ENCODE results near the gene PRRC2B. TPM values are rescaled to one million over a fixed set of nuclear protein-coding genes. Genes with fewer than 3 reads are reported as not detected.

Gene PRRC2B
- total RNA-seq, 1 experiment from 2014 or later = 219 TPM

DNA sequence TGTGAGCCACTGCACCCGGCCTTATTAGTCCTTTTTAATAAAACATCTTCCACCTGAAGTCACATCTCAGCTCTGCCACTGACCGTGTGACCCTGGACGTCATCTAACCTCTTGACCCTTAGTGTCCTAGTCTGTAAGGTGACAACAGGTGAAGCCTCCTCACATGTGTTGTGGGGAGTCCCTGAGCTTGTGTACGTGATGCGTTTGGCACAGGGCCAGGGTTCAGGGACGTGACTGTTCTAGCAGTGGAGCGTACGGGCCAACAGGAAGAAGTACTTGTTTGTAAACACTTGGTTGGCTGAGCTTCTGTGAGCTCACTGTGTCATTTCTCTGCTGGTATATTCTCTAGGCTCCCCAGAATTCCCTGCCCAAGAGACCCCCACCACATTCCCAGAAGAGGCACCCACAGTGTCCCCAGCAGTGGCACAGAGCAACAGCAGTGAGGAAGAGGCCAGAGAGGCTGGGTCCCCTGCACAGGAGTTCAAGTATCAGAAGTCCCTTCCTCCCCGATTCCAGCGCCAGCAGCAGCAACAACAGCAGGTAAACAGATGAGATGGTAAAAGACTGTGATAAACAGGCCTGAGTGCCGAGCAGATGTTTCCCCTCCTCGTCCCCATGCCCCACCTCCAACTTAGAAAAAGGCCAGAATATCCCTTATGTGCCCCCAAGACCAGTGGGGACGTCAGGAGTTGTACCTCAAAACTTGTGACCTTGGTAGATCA lies 73.5 kb downstream of the PRRC2B start:
- Mint-ChIP-seq H3K27me3 (ENCODE audit: insufficient read depth, unreplicated experiment) (no peaks in the 10 kb centered on the region), H3K4me3 (ENCODE audit: unreplicated experiment) (no peak overlapping the region), H3K4me1 (ENCODE audit: low read depth, unreplicated experiment) (no peaks in the 10 kb centered on the region), H3K9me3 (ENCODE audit: unreplicated experiment) (no peaks in the 10 kb centered on the region), H3K27ac (ENCODE audit: unreplicated experiment) (no peak overlapping the region), H3K36me3 (ENCODE audit: insufficient read depth, unreplicated experiment) (peaks cover 95% of the 10 kb centered on the region)
- Histone ChIP-seq H3K27me3 (replicated peaks; ENCODE audit: control insufficient read depth, insufficient read depth, low read length) (no peaks in the 10 kb centered on the region), H3K4me3 (ENCODE audit: low read depth, low read length) (no peak overlapping the region), H3K4me1 (no peaks in the 10 kb centered on the region), H3K36me3 (ENCODE audit: control insufficient read depth, insufficient read depth, low read length) (peaks cover 4% of the 10 kb centered on the region; the same call in 1 of the 2 replicates), H3K9me3 (no peaks in the 10 kb centered on the region)
- peak in 1 of 2 experiments; percentile 8 for DNase-seq
- BruUV-seq (replicated peaks) = no TSS peak
- ChIA-PET POLR2A (interaction anchor here (0.5 kb wide), 1 partner anchor 79 kb away, joined by 9 read pairs; no protein-coding TSS in a partner anchor), CTCF (no interaction called here)
- intact Hi-C loops (cut with micrococcal nuclease; ENCODE audit: unreplicated experiment) = no loop called here
- TF ChIP-seq CTCF (IDR thresholded peaks at IDR 0.05; ENCODE audit: insufficient read depth in 1 of 2, low read depth in 1 of 2, low read length in 1 of 2, severe bottlenecking in 1 of 2, unreplicated experiment in 1 of 2) = no peak

DNA sequence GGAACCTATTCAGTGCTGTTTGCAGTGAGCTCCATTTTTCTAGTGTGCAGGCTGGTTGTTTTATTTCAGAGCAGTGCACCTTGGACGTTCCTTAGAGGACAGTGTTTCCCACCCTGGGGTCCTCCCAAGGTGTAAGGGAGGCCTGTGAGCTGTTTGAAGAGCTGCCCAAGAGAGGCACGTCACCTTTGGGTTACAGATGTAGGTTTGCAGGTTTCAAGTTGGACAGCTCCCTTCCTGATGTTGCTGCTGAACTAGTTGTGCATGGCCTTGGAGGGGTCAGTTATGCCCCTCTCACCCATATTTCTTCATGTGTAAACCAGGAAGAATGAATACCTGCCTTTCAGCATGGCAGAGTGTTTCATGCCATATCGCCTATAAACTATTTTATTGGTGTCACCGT lies 74.1 kb downstream of the PRRC2B start:
- no peak for TF ChIP-seq CTCF (IDR thresholded peaks at IDR 0.05; ENCODE audit: insufficient read depth in 1 of 2, low read depth in 1 of 2, low read length in 1 of 2, severe bottlenecking in 1 of 2, unreplicated experiment in 1 of 2)
- no peaks in the 10 kb centered on the region for H3K9me3 Mint-ChIP-seq (ENCODE audit: unreplicated experiment)
- no peak overlapping the region for H3K4me3 ChIP-seq (ENCODE audit: low read depth, low read length)
- peak in 1 of 2 experiments; percentile 8 for DNase-seq
- H3K9me3 ChIP-seq = no peaks in the 10 kb centered on the region
- no peaks in the 10 kb centered on the region for H3K27me3 ChIP-seq (replicated peaks; ENCODE audit: control insufficient read depth, insufficient read depth, low read length)
- BruUV-seq (replicated peaks) = no TSS peak
- no peak overlapping the region for H3K27ac Mint-ChIP-seq (ENCODE audit: unreplicated experiment)
- peaks cover 4% of the 10 kb centered on the region; the same call in 1 of the 2 replicates for H3K36me3 ChIP-seq (ENCODE audit: control insufficient read depth, insufficient read depth, low read length)
- ChIA-PET CTCF (no interaction called here), POLR2A (no interaction called here)
- no peaks in the 10 kb centered on the region for H3K4me1 Mint-ChIP-seq (ENCODE audit: low read depth, unreplicated experiment)
- H3K4me1 ChIP-seq = peaks cover 5% of the 10 kb centered on the region
- H3K36me3 Mint-ChIP-seq (ENCODE audit: insufficient read depth, unreplicated experiment) = peaks cover 98% of the 10 kb centered on the region
- intact Hi-C loops (cut with micrococcal nuclease; ENCODE audit: unreplicated experiment) = no loop called here
- H3K27me3 Mint-ChIP-seq (ENCODE audit: insufficient read depth, unreplicated experiment) = no peaks in the 10 kb centered on the region
- H3K4me3 Mint-ChIP-seq (ENCODE audit: unreplicated experiment) = no peak overlapping the region

DNA sequence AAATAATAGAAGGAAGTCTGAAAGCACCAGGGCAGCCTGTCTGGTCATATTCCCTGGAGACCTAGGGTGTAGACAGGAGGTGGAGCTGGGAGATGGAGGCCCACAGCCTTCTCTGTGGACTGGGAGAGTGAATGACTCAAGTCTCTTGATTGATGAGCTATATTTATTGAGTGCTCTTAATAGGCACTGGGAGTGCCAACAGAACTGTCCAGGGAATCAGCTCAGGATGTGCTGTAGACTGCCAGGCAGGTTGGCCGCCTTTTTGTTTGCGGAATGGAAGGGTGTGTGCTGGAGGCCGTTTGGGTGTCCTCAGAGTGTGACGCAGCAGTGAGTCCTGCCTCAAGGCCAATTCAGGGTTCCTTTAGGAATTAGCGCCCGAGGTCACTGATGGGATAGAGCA lies 75.5 kb downstream of the PRRC2B start:
- CTCF ChIA-PET = interaction anchor here (1.1 kb wide), 1 partner anchor 48 kb away, joined by 3 read pairs; no protein-coding TSS in a partner anchor
- Mint-ChIP-seq H3K36me3 (ENCODE audit: insufficient read depth, unreplicated experiment) (peaks cover 98% of the 10 kb centered on the region), H3K27me3 (ENCODE audit: insufficient read depth, unreplicated experiment) (no peaks in the 10 kb centered on the region), H3K4me3 (ENCODE audit: unreplicated experiment) (no peak overlapping the region), H3K27ac (ENCODE audit: unreplicated experiment) (no peak overlapping the region), H3K9me3 (ENCODE audit: unreplicated experiment) (no peaks in the 10 kb centered on the region), H3K4me1 (ENCODE audit: low read depth, unreplicated experiment) (no peaks in the 10 kb centered on the region)
- peaks cover 4% of the 10 kb centered on the region; the same call in 1 of the 2 replicates for H3K36me3 ChIP-seq (ENCODE audit: control insufficient read depth, insufficient read depth, low read length)
- H3K27me3 ChIP-seq (replicated peaks; ENCODE audit: control insufficient read depth, insufficient read depth, low read length) = no peaks in the 10 kb centered on the region
- H3K9me3 ChIP-seq = no peaks in the 10 kb centered on the region
- no peak overlapping the region for H3K4me3 ChIP-seq (ENCODE audit: low read depth, low read length)
- H3K4me1 ChIP-seq = peaks cover 6% of the 10 kb centered on the region
- BruUV-seq (replicated peaks) = no TSS peak
- intact Hi-C loops (cut with micrococcal nuclease; ENCODE audit: unreplicated experiment) = no loop called here
- no peak for TF ChIP-seq CTCF (IDR thresholded peaks at IDR 0.05; ENCODE audit: insufficient read depth in 1 of 2, low read depth in 1 of 2, low read length in 1 of 2, severe bottlenecking in 1 of 2, unreplicated experiment in 1 of 2)
- POLR2A ChIA-PET = no interaction called here
- peak in 1 of 2 experiments; percentile 25 for DNase-seq
